H9 (cell line): ENCODE measurements around the gene SRXN1. TPM values are rescaled to one million over a fixed set of nuclear protein-coding genes. Genes with fewer than 3 reads are reported as not detected.

Experiments used
- DNase-seq: peaks from one replicate; pipeline ENCODE4 v3.0.0-alpha.2; 2017
- H2AFZ ChIP-seq: one replicate; pipeline ENCODE4 v1.6.1; 2013; ENCODE audit warnings: mild to moderate bottlenecking, low read length, control low read depth, moderate library complexity
- H2AK5ac ChIP-seq: 2 replicates; pipeline ENCODE4 v1.6.1; 2013; ENCODE audit warnings: low read length, control low read depth, mixed read lengths; ENCODE audit not compliant: insufficient read length
- H2BK120ac ChIP-seq: one replicate; pipeline ENCODE4 v1.6.1; 2013; ENCODE audit warnings: low read depth, mild to moderate bottlenecking, low read length, control low read depth, inconsistent platforms; ENCODE audit not compliant: poor library complexity, severe bottlenecking
- H2BK12ac ChIP-seq: 2 replicates; pipeline ENCODE4 v1.6.1; 2013; ENCODE audit warnings: low read length, control low read depth, mixed read lengths, low read depth; ENCODE audit not compliant: insufficient read length
- H2BK15ac ChIP-seq: 2 replicates; pipeline ENCODE4 v1.6.1; 2013; ENCODE audit warnings: low read depth, low read length, control low read depth
- H2BK20ac ChIP-seq: one replicate; pipeline ENCODE4 v1.6.1; 2013; ENCODE audit warnings: low read depth, mild to moderate bottlenecking, low read length, control low read depth, inconsistent platforms; ENCODE audit not compliant: poor library complexity, severe bottlenecking
- H2BK5ac ChIP-seq: 2 replicates; pipeline ENCODE4 v1.6.1; 2013; ENCODE audit warnings: low read length, control low read depth, mixed read lengths; ENCODE audit not compliant: insufficient read length
- H3K14ac ChIP-seq: 2 replicates; pipeline ENCODE4 v1.6.1; 2013; ENCODE audit warnings: low read length, control low read depth; ENCODE audit not compliant: insufficient read depth
- H3K18ac ChIP-seq: 2 replicates; pipeline ENCODE4 v1.6.1; 2013; ENCODE audit warnings: low read depth, mild to moderate bottlenecking, mixed read lengths, low read length, control low read depth; ENCODE audit not compliant: insufficient read length
- H3K23ac ChIP-seq: 2 replicates; pipeline ENCODE4 v1.6.1; 2013; ENCODE audit warnings: low read length, control low read depth, mixed read lengths, low read depth; ENCODE audit not compliant: insufficient read length
- H3K23me2 ChIP-seq: 2 replicates; pipeline ENCODE4 v1.6.1; 2013; ENCODE audit warnings: low read depth, mild to moderate bottlenecking, mixed read lengths, low read length, control low read depth; ENCODE audit not compliant: insufficient read length, poor library complexity, severe bottlenecking
- H3K27ac ChIP-seq: 2 replicates; pipeline ENCODE4 v1.5.1; 2013; ENCODE audit warnings: low read length, control low read depth, mixed read lengths, low read depth; ENCODE audit not compliant: insufficient read length
- H3K27me3 ChIP-seq: 2 replicates; pipeline ENCODE4 v1.6.1; 2013; ENCODE audit warnings: low read length, control low read depth, inconsistent platforms; ENCODE audit not compliant: insufficient read depth
- H3K4ac ChIP-seq: 2 replicates; pipeline ENCODE4 v1.6.1; 2013; ENCODE audit warnings: low read depth, mild to moderate bottlenecking, control low read depth, inconsistent platforms, low read length, moderate library complexity
- H3K4me1 ChIP-seq: 2 replicates; pipeline ENCODE4 v1.6.1; 2013; ENCODE audit warnings: low read length, control low read depth, inconsistent platforms; ENCODE audit not compliant: insufficient read depth
- H3K4me2 ChIP-seq: 2 replicates; pipeline ENCODE4 v1.6.1; 2013; ENCODE audit warnings: low read length, control low read depth, mixed read lengths; ENCODE audit not compliant: insufficient read length, insufficient read depth
- H3K56ac ChIP-seq: 2 replicates; pipeline ENCODE4 v1.6.1; 2013; ENCODE audit warnings: low read depth, mild to moderate bottlenecking, mixed read lengths, low read length, control low read depth; ENCODE audit not compliant: insufficient read length
- H3K79me1 ChIP-seq: 2 replicates; pipeline ENCODE4 v1.6.1; 2013; ENCODE audit warnings: low read depth, mild to moderate bottlenecking, moderate library complexity, low read length, control low read depth, inconsistent platforms; ENCODE audit not compliant: insufficient read depth, poor library complexity, severe bottlenecking
- H3K79me2 ChIP-seq: 2 replicates; pipeline ENCODE4 v1.6.1; 2013; ENCODE audit warnings: low read length, control low read depth, inconsistent platforms; ENCODE audit not compliant: insufficient read depth
- H3K9ac ChIP-seq: 2 replicates; pipeline ENCODE4 v1.6.1; 2013; ENCODE audit warnings: low read length, control low read depth, mixed read lengths; ENCODE audit not compliant: insufficient read length; ENCODE audit errors: extremely low read depth
- H3K9me3 ChIP-seq: one replicate; pipeline ENCODE4 v1.6.1; 2013; ENCODE audit warnings: low read depth, low read length, inconsistent platforms; ENCODE audit not compliant: control insufficient read depth
- H3T11ph ChIP-seq: one replicate; pipeline ENCODE4 v1.6.1; 2013; ENCODE audit warnings: mild to moderate bottlenecking, low read length, control low read depth, inconsistent platforms
- H4K20me1 ChIP-seq: one replicate; pipeline ENCODE4 v1.6.1; 2013; ENCODE audit not compliant: control insufficient read depth, insufficient read length, insufficient read depth
- H4K5ac ChIP-seq: 2 replicates; pipeline ENCODE4 v1.6.1; 2013; ENCODE audit warnings: low read depth, mild to moderate bottlenecking, mixed read lengths, low read length, control low read depth; ENCODE audit not compliant: insufficient read length
- H4K8ac ChIP-seq: replicated peaks from 2 replicates; pipeline ENCODE4 v1.6.1; 2013; ENCODE audit warnings: low read length, control low read depth, mixed read lengths, low read depth; ENCODE audit not compliant: insufficient read length
- H4K91ac ChIP-seq: 2 replicates; pipeline ENCODE4 v1.6.1; 2013; ENCODE audit warnings: low read depth, mild to moderate bottlenecking, moderate library complexity, mixed read lengths, low read length, control low read depth; ENCODE audit not compliant: insufficient read length
- H3K27ac Mint-ChIP-seq, 3 experiments: 2 replicates in 2 of 3; 3 replicates in 1 of 3; pipeline ENCODE4 v1.8.0; 2020 to 2021; ENCODE audit warnings: mixed read lengths in 3 of 3, mild to moderate bottlenecking in 1 of 3, moderate library complexity in 1 of 3
- H3K27me3 Mint-ChIP-seq: 2 replicates; pipeline ENCODE4 v1.8.0; 2021; ENCODE audit warnings: low read depth, mild to moderate bottlenecking, moderate library complexity, mixed read lengths
- H3K36me3 Mint-ChIP-seq, 3 experiments: 2 replicates in 2 of 3; 3 replicates in 1 of 3; pipeline ENCODE4 v1.8.0; 2020 to 2021; ENCODE audit warnings: low read depth in 3 of 3, mixed read lengths in 3 of 3; ENCODE audit not compliant: insufficient read depth in 1 of 3
- H3K4me1 Mint-ChIP-seq, 2 experiments: 2 replicates each; pipeline ENCODE4 v1.8.0; 2020; ENCODE audit warnings: mixed read lengths in 2 of 2
- H3K4me3 Mint-ChIP-seq, 2 experiments: 2 replicates in 1 of 2; 3 replicates in 1 of 2; pipeline ENCODE4 v1.8.0; 2020 to 2021; ENCODE audit warnings: mild to moderate bottlenecking in 2 of 2, mixed read lengths in 2 of 2, moderate library complexity in 1 of 2
- H3K9me3 Mint-ChIP-seq, 2 experiments: 2 replicates in 1 of 2; 3 replicates in 1 of 2; pipeline ENCODE4 v1.8.0; 2020; ENCODE audit warnings: mild to moderate bottlenecking in 2 of 2, mixed read lengths in 2 of 2, moderate library complexity in 1 of 2
- CTCF ChIP-seq: fragments of 200-600 bp; sonication (generic); conservative IDR thresholded peaks from 3 replicates; pipeline ENCODE4 v1.8.0; 2021; ENCODE audit warnings: antibody characterized with exemption, mild to moderate bottlenecking
- WGBS: extraction: QIAGEN DNeasy Blood & Tissue Kit; methylation state at CpG from one replicate; pipeline ENCODE4 v1.1.7; 2013; ENCODE audit warnings: missing lambda C conversion rate, low lambda C conversion rate, mixed read lengths; ENCODE audit not compliant: insufficient read length; ENCODE audit errors: extremely low coverage; 5-methylcytosine and 5-hydroxymethylcytosine counted together
- total RNA-seq: library from RNA; stranded (reverse); gene quantifications from 2 replicates; pipeline ENCODE4 v1.2.1, GENCODE V29; 2021

SRXN1 gene
- total RNA-seq, 1 experiment from 2014 or later = 25.7 TPM

- Histone ChIP-seq H3K27me3 (no peaks in the 10 kb centered on the region), H2BK12ac (no peak overlapping the region), H2AFZ (no peak overlapping the region), H3K9me3 (no peaks in the 10 kb centered on the region), H3K79me2 (no peaks in the 10 kb centered on the region), H3K27ac (no peak overlapping the region), H4K5ac (no peak overlapping the region), H3K9ac (no peak overlapping the region), H3K4me2 (no peak overlapping the region), H3K18ac (no peak overlapping the region), H4K20me1 (no peaks in the 10 kb centered on the region), H3K56ac (no peak overlapping the region), H2AK5ac (no peak overlapping the region), H2BK20ac (no peak overlapping the region), H4K91ac (no peak overlapping the region), H2BK15ac (no peak overlapping the region), H3K79me1 (no peaks in the 10 kb centered on the region), H3K23ac (no peak overlapping the region), H2BK5ac (no peak overlapping the region), H4K8ac (no peak overlapping the region), H3T11ph (no peak overlapping the region), H3K4ac (no peak overlapping the region), H2BK120ac (no peak overlapping the region), H3K4me1 (peaks cover 9% of the 10 kb centered on the region), H3K23me2 (no peaks in the 10 kb centered on the region), H3K14ac (no peak overlapping the region)
- Mint-ChIP-seq H3K27me3 (peaks cover 8% of the 10 kb centered on the region), H3K4me1 (peaks cover 51 to 79% of the 10 kb centered on the region in 2 experiments), H3K9me3 (no peaks in the 10 kb centered on the region; a peak in 1 of 5 replicates), H3K4me3 (no peak overlapping the region), H3K36me3 (no peaks in the 10 kb centered on the region; a peak in 1 of 7 replicates), H3K27ac (peak overlapping the region in 1 of 3 experiments; percentile 89; a peak in 2 of 7 replicates)
- no peak for TF ChIP-seq CTCF
- no CpG with 5 or more reads among the region's 6 CpGs for WGBS
- no peak for DNase-seq
Measured at GRCh38 chr20:665276-665675, 12.3 kb upstream of the SRXN1 start.
